ENCODE measurements around the gene EMP3.
"Not testable (repeated sequence)": the region's sequence is repeated elsewhere in the genome, so short reads cannot be mapped to it uniquely, and the experiment has no call there.

EMP3 gene

GRCh38 chr19:48371771-48372170 is 46.4 kb downstream of the EMP3 start:
- not testable (repeated sequence) for H3K4me3 ChIP-seq (ENCODE audit: low read length in 2 of 2); H3K9me3 ChIP-seq (ENCODE audit: control insufficient read depth in 2 of 2, low read length in 2 of 2); H3K9ac ChIP-seq (ENCODE audit: low read depth in 1 of 2, low read length in 2 of 2); H3K27me3 ChIP-seq (ENCODE audit: control insufficient read depth in 2 of 2, insufficient read depth in 2 of 2, low read length in 2 of 2); H3K27ac ChIP-seq (ENCODE audit: low read depth in 2 of 2, low read length in 2 of 2); H3K36me3 ChIP-seq (ENCODE audit: control insufficient read depth in 2 of 2, insufficient read depth in 2 of 2, low read length in 2 of 2)
- peaks cover 21% of the 10 kb centered on the region in 2 donors for H3K4me1 ChIP-seq (ENCODE audit: control insufficient read depth in 2 of 2, insufficient read depth in 2 of 2, low read length in 2 of 2)

DNA sequence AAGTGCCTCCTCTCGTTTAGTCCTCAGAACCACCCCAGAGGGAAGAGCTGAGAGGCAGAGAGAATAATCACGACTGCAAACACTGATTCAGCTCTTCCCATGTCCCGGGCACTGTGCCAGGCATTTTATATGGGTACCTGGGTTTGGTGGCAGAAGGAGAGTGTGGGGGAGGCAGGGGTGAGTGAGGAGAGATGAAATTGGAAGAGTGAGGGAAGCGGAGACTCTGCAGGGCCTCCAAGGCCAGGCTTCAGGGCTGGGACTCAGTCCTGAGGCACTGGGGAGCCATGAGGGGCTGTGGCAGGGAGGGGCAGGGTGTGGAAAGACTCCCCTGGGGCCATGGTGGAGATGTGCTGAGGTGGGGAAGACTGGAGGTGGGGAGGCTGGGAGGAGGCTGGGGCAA is 47.6 kb downstream of the EMP3 start:
- Histone ChIP-seq H3K27ac (ENCODE audit: low read depth in 2 of 2, low read length in 2 of 2) (no peak overlapping the region), H3K27me3 (ENCODE audit: control insufficient read depth in 2 of 2, insufficient read depth in 2 of 2, low read length in 2 of 2) (no peaks in the 10 kb centered on the region), H3K9me3 (ENCODE audit: control insufficient read depth in 2 of 2, low read length in 2 of 2) (no peaks in the 10 kb centered on the region), H3K4me1 (ENCODE audit: control insufficient read depth in 2 of 2, insufficient read depth in 2 of 2, low read length in 2 of 2) (peaks cover 16 to 19% of the 10 kb centered on the region in 2 donors), H3K36me3 (ENCODE audit: control insufficient read depth in 2 of 2, insufficient read depth in 2 of 2, low read length in 2 of 2) (no peaks in the 10 kb centered on the region), H3K9ac (ENCODE audit: low read depth in 1 of 2, low read length in 2 of 2) (no peak overlapping the region), H3K4me3 (ENCODE audit: low read length in 2 of 2) (no peak overlapping the region)

GRCh38 chr19:48373567-48373966 is 48.2 kb downstream of the EMP3 start:
- no peaks in the 10 kb centered on the region for H3K9me3 ChIP-seq (ENCODE audit: control insufficient read depth in 2 of 2, low read length in 2 of 2)
- no peaks in the 10 kb centered on the region for H3K27me3 ChIP-seq (ENCODE audit: control insufficient read depth in 2 of 2, insufficient read depth in 2 of 2, low read length in 2 of 2)
- H3K27ac ChIP-seq (ENCODE audit: low read depth in 2 of 2, low read length in 2 of 2) = no peak overlapping the region
- H3K9ac ChIP-seq (ENCODE audit: low read depth in 1 of 2, low read length in 2 of 2) = no peak overlapping the region
- no peaks in the 10 kb centered on the region for H3K36me3 ChIP-seq (ENCODE audit: control insufficient read depth in 2 of 2, insufficient read depth in 2 of 2, low read length in 2 of 2)
- H3K4me3 ChIP-seq (ENCODE audit: low read length in 2 of 2) = no peak overlapping the region
- peaks cover 10 to 15% of the 10 kb centered on the region in 2 donors for H3K4me1 ChIP-seq (ENCODE audit: control insufficient read depth in 2 of 2, insufficient read depth in 2 of 2, low read length in 2 of 2)

DNA sequence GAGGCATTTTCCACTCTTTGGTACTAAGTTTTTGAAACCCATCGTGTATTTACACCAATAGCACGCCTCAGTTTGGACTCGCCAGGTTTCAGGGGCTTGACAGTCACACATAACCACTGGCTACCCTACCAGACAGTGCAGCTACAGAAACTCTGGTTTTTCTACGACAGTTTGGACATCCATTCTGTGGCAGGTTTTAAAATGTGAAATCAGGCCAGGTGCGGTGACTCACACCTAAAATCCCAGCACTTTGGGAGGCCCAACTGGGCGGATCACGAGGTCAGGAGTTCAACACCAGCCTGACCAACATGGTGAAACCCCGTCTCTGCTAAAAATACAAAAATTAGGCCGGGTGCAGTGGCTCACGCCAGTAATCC is 52.8 kb downstream of the EMP3 start:
- H3K4me3 ChIP-seq (ENCODE audit: low read length in 2 of 2) = no peak overlapping the region
- no peak overlapping the region for H3K27ac ChIP-seq (ENCODE audit: low read depth in 2 of 2, low read length in 2 of 2)
- H3K36me3 ChIP-seq (ENCODE audit: control insufficient read depth in 2 of 2, insufficient read depth in 2 of 2, low read length in 2 of 2) = peaks cover 7 to 13% of the 10 kb centered on the region in 2 donors
- H3K27me3 ChIP-seq (ENCODE audit: control insufficient read depth in 2 of 2, insufficient read depth in 2 of 2, low read length in 2 of 2) = no peaks in the 10 kb centered on the region
- peaks cover 0 to 7% of the 10 kb centered on the region in 2 donors for H3K4me1 ChIP-seq (ENCODE audit: control insufficient read depth in 2 of 2, insufficient read depth in 2 of 2, low read length in 2 of 2)
- H3K9ac ChIP-seq (ENCODE audit: low read depth in 1 of 2, low read length in 2 of 2) = no peak overlapping the region
- no peaks in the 10 kb centered on the region for H3K9me3 ChIP-seq (ENCODE audit: control insufficient read depth in 2 of 2, low read length in 2 of 2)

GRCh38 chr19:48379058-48379457 is 53.7 kb downstream of the EMP3 start:
- H3K9me3 ChIP-seq (ENCODE audit: control insufficient read depth in 2 of 2, low read length in 2 of 2) = no peaks in the 10 kb centered on the region
- H3K9ac ChIP-seq (ENCODE audit: low read depth in 1 of 2, low read length in 2 of 2) = peak overlapping the region in 1 of 2 donors; percentile 13
- H3K4me3 ChIP-seq (ENCODE audit: low read length in 2 of 2) = no peak overlapping the region
- peaks cover 14 to 20% of the 10 kb centered on the region in 2 donors for H3K36me3 ChIP-seq (ENCODE audit: control insufficient read depth in 2 of 2, insufficient read depth in 2 of 2, low read length in 2 of 2)
- H3K27me3 ChIP-seq (ENCODE audit: control insufficient read depth in 2 of 2, insufficient read depth in 2 of 2, low read length in 2 of 2) = no peaks in the 10 kb centered on the region
- H3K27ac ChIP-seq (ENCODE audit: low read depth in 2 of 2, low read length in 2 of 2) = peak overlapping the region; percentile 41 to 44
- peaks cover 0 to 7% of the 10 kb centered on the region in 2 donors for H3K4me1 ChIP-seq (ENCODE audit: control insufficient read depth in 2 of 2, insufficient read depth in 2 of 2, low read length in 2 of 2)
